ENCODE results near the gene TEAD1. TPM values are rescaled to one million over a fixed set of nuclear protein-coding genes. Genes with fewer than 3 reads are reported as not detected.

The TEAD1 gene
- total RNA-seq, 1 donor from 2014 or later: 51.9 TPM

DNA sequence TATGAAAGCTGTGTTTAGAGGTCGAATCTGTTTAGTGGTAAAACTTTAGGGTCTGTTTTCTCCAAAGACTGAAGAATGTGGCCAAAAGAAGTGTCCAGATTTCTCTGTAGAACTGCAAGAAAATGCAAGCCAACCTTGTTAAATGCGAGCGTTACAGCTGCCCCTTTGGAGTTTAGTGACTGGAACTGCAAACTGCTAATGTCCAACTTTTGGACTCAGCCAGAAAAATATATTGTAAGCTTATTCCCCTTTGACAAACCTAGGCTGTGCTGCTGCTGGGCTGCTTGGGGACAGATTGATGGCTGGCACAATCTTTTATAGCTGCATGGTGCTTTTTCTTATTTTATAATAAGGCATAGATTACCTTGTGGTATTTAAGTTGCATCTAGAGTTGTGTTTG is 3.9 kb downstream of the TEAD1 start:
- no peak overlapping the region for H3K4me3 ChIP-seq
- H3K9me3 ChIP-seq: no peaks in the 10 kb centered on the region
- H3K36me3 ChIP-seq: no peaks in the 10 kb centered on the region
- TF ChIP-seq, protein P1, sequence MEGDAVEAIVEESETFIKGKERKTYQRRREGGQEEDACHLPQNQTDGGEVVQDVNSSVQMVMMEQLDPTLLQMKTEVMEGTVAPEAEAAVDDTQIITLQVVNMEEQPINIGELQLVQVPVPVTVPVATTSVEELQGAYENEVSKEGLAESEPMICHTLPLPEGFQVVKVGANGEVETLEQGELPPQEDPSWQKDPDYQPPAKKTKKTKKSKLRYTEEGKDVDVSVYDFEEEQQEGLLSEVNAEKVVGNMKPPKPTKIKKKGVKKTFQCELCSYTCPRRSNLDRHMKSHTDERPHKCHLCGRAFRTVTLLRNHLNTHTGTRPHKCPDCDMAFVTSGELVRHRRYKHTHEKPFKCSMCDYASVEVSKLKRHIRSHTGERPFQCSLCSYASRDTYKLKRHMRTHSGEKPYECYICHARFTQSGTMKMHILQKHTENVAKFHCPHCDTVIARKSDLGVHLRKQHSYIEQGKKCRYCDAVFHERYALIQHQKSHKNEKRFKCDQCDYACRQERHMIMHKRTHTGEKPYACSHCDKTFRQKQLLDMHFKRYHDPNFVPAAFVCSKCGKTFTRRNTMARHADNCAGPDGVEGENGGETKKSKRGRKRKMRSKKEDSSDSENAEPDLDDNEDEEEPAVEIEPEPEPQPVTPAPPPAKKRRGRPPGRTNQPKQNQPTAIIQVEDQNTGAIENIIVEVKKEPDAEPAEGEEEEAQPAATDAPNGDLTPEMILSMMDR (IDR thresholded peaks at IDR 0.05): no peak
- peak overlapping the region; percentile 44 for H3K27ac ChIP-seq
- no peak for DNase-seq
- ATAC-seq: no peak
- intact Hi-C loops (cut with DNase I): loop anchor here (10.0 kb wide), 1 partner anchor 127 kb away; no protein-coding TSS in a partner anchor
- H3K4me1 ChIP-seq: peaks cover 54% of the 10 kb centered on the region
- no peaks in the 10 kb centered on the region for H3K27me3 ChIP-seq (ENCODE audit: low read depth)

DNA sequence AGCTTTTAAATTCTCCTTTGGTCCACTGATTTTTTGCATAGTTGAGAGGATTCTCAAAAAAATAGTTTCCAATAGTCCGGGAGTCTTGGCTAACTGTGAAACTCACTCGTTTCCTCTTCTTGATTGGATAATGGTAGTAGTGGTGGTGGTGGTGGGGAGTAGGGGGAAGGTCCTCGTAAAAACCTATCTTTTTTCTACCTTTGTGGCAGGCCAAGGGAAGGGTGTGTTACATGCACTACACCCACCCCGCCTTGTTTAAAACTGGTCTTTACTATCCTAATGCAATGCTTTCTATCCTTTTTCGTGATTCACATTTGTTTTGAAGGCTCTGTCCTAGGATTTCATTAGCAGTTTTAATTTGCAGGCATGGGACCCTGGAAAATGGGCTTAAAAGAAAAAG is 4.8 kb downstream of the TEAD1 start:
- no peak overlapping the region for H3K4me3 ChIP-seq
- no peaks in the 10 kb centered on the region for H3K27me3 ChIP-seq (ENCODE audit: low read depth)
- intact Hi-C loops (cut with DNase I): loop anchor here (10.0 kb wide), 1 partner anchor 126 kb away; no protein-coding TSS in a partner anchor
- DNase-seq (no peak), ATAC-seq (no peak)
- TF ChIP-seq, protein P1 (IDR thresholded peaks at IDR 0.05): no peak
- H3K9me3 ChIP-seq: no peaks in the 10 kb centered on the region
- H3K4me1 ChIP-seq: peaks cover 53% of the 10 kb centered on the region
- H3K36me3 ChIP-seq: no peaks in the 10 kb centered on the region
- H3K27ac ChIP-seq: no peak overlapping the region

DNA sequence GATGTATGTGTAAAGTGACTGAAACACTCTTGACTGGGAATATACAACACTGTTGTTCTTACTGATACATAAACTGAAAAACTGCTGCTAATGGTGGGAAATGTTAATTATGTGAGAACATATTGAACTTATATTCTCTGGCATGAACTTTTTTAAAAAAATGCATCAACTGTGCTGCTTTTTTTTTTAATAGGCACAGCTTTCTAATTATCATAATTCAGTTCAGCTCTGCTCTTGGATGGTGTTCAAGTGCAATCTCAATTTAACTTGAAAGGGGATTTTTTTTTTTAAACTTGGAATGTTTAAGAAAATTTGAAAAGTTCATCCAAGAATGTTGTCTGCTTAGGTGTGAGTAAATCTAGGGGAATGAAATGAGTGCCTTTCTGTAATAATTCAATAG is 5.2 kb downstream of the TEAD1 start:
- no peak for DNase-seq
- no peaks in the 10 kb centered on the region for H3K36me3 ChIP-seq
- H3K9me3 ChIP-seq: no peaks in the 10 kb centered on the region
- TF ChIP-seq, protein P1 (IDR thresholded peaks at IDR 0.05): no peak
- no peak overlapping the region for H3K4me3 ChIP-seq
- intact Hi-C loops (cut with DNase I): loop anchor here (10.0 kb wide), 1 partner anchor 125 kb away; no protein-coding TSS in a partner anchor
- peaks cover 57% of the 10 kb centered on the region for H3K4me1 ChIP-seq
- ATAC-seq: no peak
- no peak overlapping the region for H3K27ac ChIP-seq
- no peaks in the 10 kb centered on the region for H3K27me3 ChIP-seq (ENCODE audit: low read depth)

DNA sequence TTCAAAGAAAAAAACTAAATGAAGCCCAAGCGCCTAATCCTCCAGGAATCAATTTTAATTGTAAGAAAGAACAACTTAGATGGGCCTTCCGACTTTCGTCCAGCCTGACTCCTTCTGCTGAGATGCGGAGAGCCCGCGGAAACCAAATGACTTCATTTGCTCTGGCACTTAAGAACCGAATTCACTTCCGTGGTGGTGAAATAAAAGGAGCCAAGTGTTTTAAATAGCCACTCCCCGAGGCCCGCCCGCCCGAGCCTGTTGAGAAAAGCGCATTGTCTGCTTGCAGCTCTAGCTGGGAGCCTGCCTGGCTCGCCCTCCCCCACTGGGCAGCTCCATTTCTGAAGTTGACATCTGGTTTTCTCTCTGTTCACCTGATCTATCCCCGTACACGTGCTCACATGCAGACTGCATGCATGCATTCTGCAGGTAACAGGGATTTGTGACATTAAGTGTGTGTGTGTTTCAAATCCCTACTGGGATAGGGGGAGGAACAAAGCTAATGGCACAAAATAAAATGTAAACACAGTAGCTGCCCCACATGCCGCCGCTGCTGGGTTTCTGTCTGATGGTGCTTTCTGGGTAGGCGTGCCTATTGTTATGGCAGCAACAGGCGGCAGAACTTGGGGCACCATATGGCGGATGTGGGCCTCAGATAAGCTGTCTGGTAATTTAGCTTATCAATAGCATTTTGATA is 6.2 kb downstream of the TEAD1 start:
- H3K4me3 ChIP-seq: no peak overlapping the region
- H3K4me1 ChIP-seq: peaks cover 65% of the 10 kb centered on the region
- TF ChIP-seq, protein P1 (IDR thresholded peaks at IDR 0.05): no peak
- peak; percentile 89 for ATAC-seq
- H3K27ac ChIP-seq: peak overlapping the region; percentile 38
- peak; percentile 88 for DNase-seq
- intact Hi-C loops (cut with DNase I): no loop called here
- no peaks in the 10 kb centered on the region for H3K9me3 ChIP-seq
- H3K27me3 ChIP-seq (ENCODE audit: low read depth): no peaks in the 10 kb centered on the region
- no peaks in the 10 kb centered on the region for H3K36me3 ChIP-seq

DNA sequence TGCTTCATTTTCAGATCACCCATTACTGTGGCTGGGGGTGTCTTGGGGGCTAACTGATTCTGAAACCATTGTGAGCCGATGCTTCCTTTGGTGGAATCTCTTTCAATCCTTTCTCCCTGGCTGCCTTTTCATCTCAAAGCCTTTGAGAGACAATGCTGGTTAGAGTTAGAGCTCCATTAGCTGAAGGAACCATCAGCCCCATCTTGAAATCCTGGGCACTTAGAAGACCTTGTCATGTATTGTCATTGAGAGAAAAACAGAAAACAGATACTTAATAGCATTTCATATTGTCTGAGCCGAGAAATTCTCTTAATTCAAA is 6.7 kb downstream of the TEAD1 start:
- H3K9me3 ChIP-seq: no peaks in the 10 kb centered on the region
- H3K4me1 ChIP-seq: peaks cover 65% of the 10 kb centered on the region
- intact Hi-C loops (cut with DNase I): no loop called here
- ATAC-seq (no peak), DNase-seq (no peak)
- TF ChIP-seq, protein P1 (IDR thresholded peaks at IDR 0.05): no peak
- no peaks in the 10 kb centered on the region for H3K36me3 ChIP-seq
- H3K4me3 ChIP-seq: no peak overlapping the region
- H3K27ac ChIP-seq: no peak overlapping the region
- no peaks in the 10 kb centered on the region for H3K27me3 ChIP-seq (ENCODE audit: low read depth)
